ENCODE measurements around the gene ABCA3. TPM values are rescaled to one million over a fixed set of nuclear protein-coding genes. Genes with fewer than 3 reads are reported as not detected.

ABCA3 gene
- polyA plus RNA-seq, 1 donor from 2014 or later: 30.7 TPM

GRCh38 chr16:2252806-2253148, 87.8 kb downstream of the ABCA3 start:
- Histone ChIP-seq H3K9me3 (ENCODE audit: low read length) (no peaks in the 10 kb centered on the region), H3K79me2 (replicated peaks; ENCODE audit: insufficient read depth, low read length) (peaks cover 4% of the 10 kb centered on the region), H3K4me2 (ENCODE audit: low read length) (no peak overlapping the region), H3F3A (ENCODE audit: insufficient read depth, low read length, poor library complexity, severe bottlenecking) (no peaks in the 10 kb centered on the region), H3K27me3 (ENCODE audit: insufficient read depth, low read depth, low read length) (no peaks in the 10 kb centered on the region), H3K4me3 (ENCODE audit: low read length) (no peak overlapping the region), H3K9me2 (ENCODE audit: insufficient read depth, low read length) (no peaks in the 10 kb centered on the region), H3K36me3 (ENCODE audit: insufficient read depth, low read length) (no peaks in the 10 kb centered on the region), H4K20me1 (ENCODE audit: insufficient read depth) (no peaks in the 10 kb centered on the region), H2AFZ (ENCODE audit: low read depth, low read length) (no peak overlapping the region), H3K9ac (ENCODE audit: low read length) (no peak overlapping the region), H3K27ac (ENCODE audit: low read length) (no peak overlapping the region)
- TF ChIP-seq CTCF (IDR thresholded peaks at IDR 0.05; ENCODE audit: poor library complexity, severe bottlenecking) (no peak), SMC3 (conservative IDR thresholded peaks at IDR 0.05; ENCODE audit: poor library complexity) (no peak), EZH2 (IDR thresholded peaks at IDR 0.05; ENCODE audit: borderline replicate concordance, insufficient read depth, low read length, poor library complexity, severe bottlenecking) (no peak)
- TF ChIP-seq, protein P1, sequence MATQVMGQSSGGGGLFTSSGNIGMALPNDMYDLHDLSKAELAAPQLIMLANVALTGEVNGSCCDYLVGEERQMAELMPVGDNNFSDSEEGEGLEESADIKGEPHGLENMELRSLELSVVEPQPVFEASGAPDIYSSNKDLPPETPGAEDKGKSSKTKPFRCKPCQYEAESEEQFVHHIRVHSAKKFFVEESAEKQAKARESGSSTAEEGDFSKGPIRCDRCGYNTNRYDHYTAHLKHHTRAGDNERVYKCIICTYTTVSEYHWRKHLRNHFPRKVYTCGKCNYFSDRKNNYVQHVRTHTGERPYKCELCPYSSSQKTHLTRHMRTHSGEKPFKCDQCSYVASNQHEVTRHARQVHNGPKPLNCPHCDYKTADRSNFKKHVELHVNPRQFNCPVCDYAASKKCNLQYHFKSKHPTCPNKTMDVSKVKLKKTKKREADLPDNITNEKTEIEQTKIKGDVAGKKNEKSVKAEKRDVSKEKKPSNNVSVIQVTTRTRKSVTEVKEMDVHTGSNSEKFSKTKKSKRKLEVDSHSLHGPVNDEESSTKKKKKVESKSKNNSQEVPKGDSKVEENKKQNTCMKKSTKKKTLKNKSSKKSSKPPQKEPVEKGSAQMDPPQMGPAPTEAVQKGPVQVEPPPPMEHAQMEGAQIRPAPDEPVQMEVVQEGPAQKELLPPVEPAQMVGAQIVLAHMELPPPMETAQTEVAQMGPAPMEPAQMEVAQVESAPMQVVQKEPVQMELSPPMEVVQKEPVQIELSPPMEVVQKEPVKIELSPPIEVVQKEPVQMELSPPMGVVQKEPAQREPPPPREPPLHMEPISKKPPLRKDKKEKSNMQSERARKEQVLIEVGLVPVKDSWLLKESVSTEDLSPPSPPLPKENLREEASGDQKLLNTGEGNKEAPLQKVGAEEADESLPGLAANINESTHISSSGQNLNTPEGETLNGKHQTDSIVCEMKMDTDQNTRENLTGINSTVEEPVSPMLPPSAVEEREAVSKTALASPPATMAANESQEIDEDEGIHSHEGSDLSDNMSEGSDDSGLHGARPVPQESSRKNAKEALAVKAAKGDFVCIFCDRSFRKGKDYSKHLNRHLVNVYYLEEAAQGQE (IDR thresholded peaks at IDR 0.05; ENCODE audit: borderline replicate concordance): no peak

- peaks cover 4% of the 10 kb centered on the region for H3K79me2 ChIP-seq (replicated peaks; ENCODE audit: insufficient read depth, low read length)
- peak; percentile 69 for TF ChIP-seq CTCF (IDR thresholded peaks at IDR 0.05; ENCODE audit: poor library complexity, severe bottlenecking)
- TF ChIP-seq EP300 (conservative IDR thresholded peaks at IDR 0.05; ENCODE audit: poor library complexity, severe bottlenecking): no peak
- TF ChIP-seq EZH2 (IDR thresholded peaks at IDR 0.05; ENCODE audit: borderline replicate concordance, insufficient read depth, low read length, poor library complexity, severe bottlenecking): no peak
- peak; percentile 72 for TF ChIP-seq RAD21 (conservative IDR thresholded peaks at IDR 0.05)
- no peak for TF ChIP-seq SMC3 (conservative IDR thresholded peaks at IDR 0.05; ENCODE audit: poor library complexity)
- peak; percentile 45 for TF ChIP-seq POLR2AphosphoS5 (IDR thresholded peaks at IDR 0.05)
- TF ChIP-seq, protein P1 (IDR thresholded peaks at IDR 0.05; ENCODE audit: borderline replicate concordance): peak; percentile 53
- peak; percentile 55 for TF ChIP-seq MXI1 (conservative IDR thresholded peaks at IDR 0.05; ENCODE audit: poor library complexity, severe bottlenecking)
- no peak for TF ChIP-seq TAF1 (IDR thresholded peaks at IDR 0.05; ENCODE audit: low read depth)
- no peak within 1 kb of the TSS for H3K4me2 ChIP-seq (ENCODE audit: low read length)
- peak within 1 kb of the TSS; percentile 21 for H2AFZ ChIP-seq (ENCODE audit: low read depth, low read length)
- no peaks in the 10 kb centered on the region for H3K9me2 ChIP-seq (ENCODE audit: insufficient read depth, low read length)
- H3K9ac ChIP-seq (ENCODE audit: low read length): peak within 1 kb of the TSS; percentile 59
- H3K9me3 ChIP-seq (ENCODE audit: low read length): no peaks in the 10 kb centered on the region
- no peaks in the 10 kb centered on the region for H3F3A ChIP-seq (ENCODE audit: insufficient read depth, low read length, poor library complexity, severe bottlenecking)
- peak within 1 kb of the TSS; percentile 47 for H3K27ac ChIP-seq (ENCODE audit: low read length)
- H3K27me3 ChIP-seq (ENCODE audit: insufficient read depth, low read depth, low read length): no peaks in the 10 kb centered on the region
- peak within 1 kb of the TSS; percentile 64 for H3K4me3 ChIP-seq (ENCODE audit: low read length)
- no peaks in the 10 kb centered on the region for H3K36me3 ChIP-seq (ENCODE audit: insufficient read depth, low read length)
- no peaks in the 10 kb centered on the region for H4K20me1 ChIP-seq (ENCODE audit: insufficient read depth)
These were observed 89.0 kb downstream of the ABCA3 start, which contains the start of gene ECI1 for GRCh38 chr16:2251296-2252111. Gene ECI1 (minus strand): TSS chr16:2251587. CDS start chr16:2251566, 21 bp downstream.
